Measurements from ENCODE around the gene RASA3. TPM values are rescaled to one million over a fixed set of nuclear protein-coding genes. Genes with fewer than 3 reads are reported as not detected.

Gene RASA3
- total and polyA plus RNA-seq, 2 of the 8 experiments (the other 6 are each of a cell fraction or from before 2014, with no cell fraction given) = 7.5 to 21.9 TPM

DNA sequence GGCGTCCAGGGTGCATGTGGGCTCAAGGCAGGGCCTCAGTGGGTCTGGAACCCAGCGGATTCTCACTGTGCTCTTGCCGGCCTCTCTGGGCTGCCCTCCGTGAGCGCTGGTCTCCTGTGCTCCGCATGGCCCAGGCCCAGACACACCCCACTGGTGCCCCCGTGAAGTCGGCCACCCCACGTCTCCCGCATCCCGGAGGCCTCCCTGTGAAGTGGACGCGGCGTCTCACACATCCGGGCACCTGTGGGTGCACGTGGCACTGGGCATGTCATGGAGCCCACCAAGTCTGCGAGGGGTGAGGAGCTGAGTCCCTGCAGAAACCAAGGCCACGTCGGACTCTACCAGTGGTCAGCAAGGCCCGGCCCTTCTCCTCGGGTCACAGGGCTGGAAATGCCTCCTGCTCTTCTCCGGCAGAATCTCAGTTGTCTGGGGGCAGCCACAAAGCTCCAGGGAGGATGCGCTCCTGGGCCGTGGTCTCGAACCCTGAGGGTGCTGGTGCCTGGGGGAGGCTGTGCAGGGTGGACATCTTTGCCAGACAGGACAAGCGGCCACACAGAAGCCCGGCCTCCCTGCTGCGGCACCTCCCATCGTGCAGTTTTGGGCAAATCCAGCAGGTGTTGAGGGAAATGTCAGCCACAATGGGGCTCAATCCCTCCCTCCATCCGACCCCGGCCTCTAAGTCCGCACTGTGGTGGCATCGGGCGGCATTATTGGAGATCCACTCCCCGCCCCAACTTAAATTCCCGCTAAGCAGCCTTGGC, 160.8 kb downstream of the RASA3 start:
- H3K9ac ChIP-seq (replicated peaks in 1 of 4; ENCODE audit: extremely low read depth in 1 of 4, low read depth in 3 of 4, low read length in 3 of 4) = no peak overlapping the region
- DNase-seq (ENCODE audit: low read depth in 1 of 2, low spot score in 2 of 2) (no peak), FAIRE-seq (no peak)
- no peak overlapping the region for H3K27ac ChIP-seq (ENCODE audit: low read depth, low read length)
- no peak overlapping the region for H3K14ac ChIP-seq (ENCODE audit: insufficient read length)
- no peak overlapping the region for H3K56ac ChIP-seq (replicated peaks; ENCODE audit: insufficient read length, low read depth, low read length)
- no peak overlapping the region for H2AK5ac ChIP-seq (ENCODE audit: low read depth, low read length)
- H4K91ac ChIP-seq (replicated peaks; ENCODE audit: insufficient read length, low read length) = no peak overlapping the region
- no peaks in the 10 kb centered on the region for H4K20me1 ChIP-seq (replicated peaks in 1 of 2; ENCODE audit: control insufficient read depth in 1 of 2, insufficient read depth in 2 of 2, low read length in 2 of 2)
- H3K18ac ChIP-seq (ENCODE audit: extremely low read depth, low read length) = no peak overlapping the region
- no peak overlapping the region for H2BK20ac ChIP-seq (ENCODE audit: low read length)
- no peaks in the 10 kb centered on the region for H3K27me3 ChIP-seq (replicated peaks in 1 of 4; ENCODE audit: control insufficient read depth in 3 of 4, extremely low read depth in 1 of 4, insufficient read depth in 3 of 4, low read length in 3 of 4)
- H2BK120ac ChIP-seq (replicated peaks; ENCODE audit: low read depth, low read length) = no peak overlapping the region
- H3K23me2 ChIP-seq (ENCODE audit: low read depth, low read length) = peaks cover under 1% of the 10 kb centered on the region; the same call in 1 of the 2 replicates
- no peak overlapping the region for H3K4me2 ChIP-seq (ENCODE audit: insufficient read depth in 1 of 2, low read depth in 2 of 2, low read length in 2 of 2)
- WGBS, 2 experiments (ENCODE audit: extremely low coverage in 1 of 2, insufficient coverage in 1 of 2, insufficient read length in 1 of 2, insufficient replicate concordance in 2 of 2, low coverage in 1 of 2, low lambda C conversion rate in 2 of 2, missing lambda C conversion rate in 1 of 2) = 89% methylated on average over 35 of the region's 36 CpGs; no CpG with 5 or more reads in 1 of the 2 experiments
- no peaks in the 10 kb centered on the region for H3K79me1 ChIP-seq (ENCODE audit: low read depth, low read length)
- H3K4ac ChIP-seq (replicated peaks; ENCODE audit: insufficient read length, low read depth, low read length) = no peak overlapping the region
- H4K5ac ChIP-seq (ENCODE audit: insufficient read length, low read depth, low read length) = no peak overlapping the region
- no peak overlapping the region for H4K8ac ChIP-seq (ENCODE audit: extremely low read depth, insufficient read depth, low read length)
- no peak for TF ChIP-seq CEBPB (IDR thresholded peaks at IDR 0.05; ENCODE audit: low read depth, low read length)
- no peak for TF ChIP-seq EP300 (IDR thresholded peaks at IDR 0.05; ENCODE audit: borderline replicate concordance in 1 of 2, low read depth in 2 of 2, low read length in 2 of 2)
- TF ChIP-seq POLR2A (IDR thresholded peaks at IDR 0.05; ENCODE audit: control extremely low read depth in 1 of 2, low read depth in 2 of 2, low read length in 2 of 2) = no peak
- CTCF ChIA-PET (ENCODE audit: partially characterized antibody) = interaction anchor here (1.5 to 2.2 kb wide), 2 partner anchors 10 kb away, joined by 5 to 7 read pairs; no protein-coding TSS in a partner anchor
- no peak overlapping the region for H2AFZ ChIP-seq (ENCODE audit: low read length)
- no peaks in the 10 kb centered on the region; a peak in 2 of 7 replicates for H3K4me1 ChIP-seq (replicated peaks in 1 of 4; ENCODE audit: control insufficient read depth in 3 of 4, insufficient read depth in 4 of 4, low read length in 3 of 4)
- no peak overlapping the region for H3K23ac ChIP-seq (ENCODE audit: insufficient read length)
- no peak overlapping the region for H3K4me3 ChIP-seq (ENCODE audit: extremely low read depth in 1 of 4, insufficient read depth in 2 of 4, low read depth in 3 of 4, low read length in 4 of 4)
- no peaks in the 10 kb centered on the region for H3K36me3 ChIP-seq (ENCODE audit: control insufficient read depth in 2 of 4, insufficient read depth in 4 of 4, low read length in 3 of 4)
- H2BK15ac ChIP-seq (ENCODE audit: low read length) = no peak overlapping the region
- H2BK12ac ChIP-seq (ENCODE audit: low read depth, low read length) = no peak overlapping the region
- POLR2A ChIA-PET (ENCODE audit: partially characterized antibody) = interaction anchor here (1.0 kb wide), 1 partner anchor 19 kb away, joined by 3 read pairs; no protein-coding TSS in a partner anchor
- H2BK5ac ChIP-seq (ENCODE audit: low read depth, low read length) = no peak overlapping the region
- H3K9me3 ChIP-seq (ENCODE audit: insufficient read depth in 2 of 2, low read depth in 1 of 2, low read length in 1 of 2) = peaks cover 0 to 7% of the 10 kb centered on the region in 2 experiments; a peak in 1 of 4 replicates
- no peaks in the 10 kb centered on the region for H3K79me2 ChIP-seq (ENCODE audit: control insufficient read depth in 1 of 2, insufficient read depth in 2 of 2, low read length in 2 of 2)
